HG03280 (cell line): ENCODE measurements around the gene VAPB.

Experiments
- ATAC-seq: cut with Tn5 transposase; IDR thresholded peaks from one replicate; pipeline ENCODE4 v1.9.1; 2021; ENCODE audit warnings: mild to moderate bottlenecking, moderate library complexity; ENCODE audit not compliant: unreplicated experiment

The VAPB gene

DNA sequence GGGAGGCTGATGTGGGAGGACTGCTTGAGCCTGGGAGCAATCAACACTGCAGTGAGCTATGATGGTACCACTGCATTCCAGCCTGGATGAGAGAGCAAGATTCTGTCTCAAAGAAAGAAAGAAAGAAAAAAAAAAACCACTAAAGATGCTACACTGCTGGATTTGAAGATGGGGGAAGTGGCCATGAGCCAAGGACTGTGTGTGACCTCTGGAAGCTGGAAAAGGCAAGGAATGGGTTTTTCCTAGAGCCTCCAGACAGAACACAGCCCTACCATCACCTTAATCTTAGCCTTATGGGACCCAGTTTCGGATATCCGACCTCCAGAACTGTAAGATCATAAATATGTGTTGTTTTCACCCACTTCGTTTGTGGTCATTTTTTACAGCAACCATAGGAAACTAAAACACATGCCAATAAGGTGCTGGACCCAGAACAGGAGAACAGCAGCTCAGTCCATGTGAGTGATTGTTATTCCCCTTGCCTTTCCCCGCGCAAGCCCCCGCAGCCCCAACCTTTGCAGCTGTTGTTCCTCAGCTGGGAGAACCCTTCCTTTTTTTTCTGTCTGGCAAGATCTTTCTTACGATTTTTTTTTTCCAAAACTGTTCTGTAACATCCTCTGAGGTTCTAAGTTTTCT is 11.1 kb upstream of the VAPB start:
- no peak for ATAC-seq

- ATAC-seq: no peak
Measured at GRCh38 chr20:58378704-58379103, 10.3 kb upstream of the VAPB start.

GRCh38 chr20:58381627-58382026 is 7.4 kb upstream of the VAPB start:
- no peak for ATAC-seq

DNA sequence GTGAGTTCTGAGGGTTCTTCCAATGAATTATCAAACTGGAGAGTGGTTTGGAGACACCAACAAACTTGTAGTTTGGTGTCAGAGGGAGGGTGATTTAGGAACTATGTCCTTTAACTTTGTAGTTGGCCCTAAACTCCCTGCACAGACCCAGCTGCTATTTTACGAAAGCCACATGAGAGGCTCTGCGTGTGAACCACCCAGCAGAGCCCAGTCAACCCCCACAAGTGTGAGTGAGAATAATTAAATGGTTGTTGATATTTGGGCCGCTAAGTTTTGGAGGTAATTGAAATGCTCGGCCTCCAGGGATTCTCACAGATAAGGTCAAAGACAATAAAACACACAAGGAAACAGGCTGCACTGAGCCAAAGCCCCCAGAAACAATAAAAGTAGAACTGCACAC is 6.9 kb upstream of the VAPB start:
- no peak for ATAC-seq

- ATAC-seq: no peak
Measured at GRCh38 chr20:58384821-58385220, 4.2 kb upstream of the VAPB start.

DNA sequence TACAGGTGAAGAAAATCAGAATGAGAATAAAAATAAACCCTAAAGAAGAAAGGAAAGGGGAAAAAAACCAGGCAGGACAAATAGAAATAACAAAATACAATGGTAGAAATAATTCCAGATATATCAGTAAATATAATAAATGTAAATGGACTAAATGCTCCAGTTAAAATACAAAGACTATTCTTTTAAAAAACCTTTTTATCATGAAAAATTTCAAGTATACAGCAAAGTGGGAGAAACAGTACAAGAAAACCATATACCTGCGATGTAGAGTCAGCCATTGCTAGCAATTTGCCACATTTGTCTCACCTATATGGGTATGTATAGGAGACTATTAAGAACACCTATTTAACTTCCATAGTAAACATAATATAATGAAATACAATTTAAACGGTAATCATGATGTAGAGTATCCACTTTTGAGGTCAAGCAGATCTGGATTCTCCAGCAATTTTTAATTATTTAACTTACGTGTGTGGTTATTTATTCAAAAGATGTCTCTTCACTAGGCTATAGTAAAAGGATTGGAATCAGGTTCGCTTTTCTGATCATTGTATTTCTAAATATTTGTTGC is 914 bp upstream of the VAPB start:
- ATAC-seq: no peak

GRCh38 chr20:58389324-58389967 is 417 bp downstream of the VAPB start:
- peak; percentile 39 for ATAC-seq

DNA sequence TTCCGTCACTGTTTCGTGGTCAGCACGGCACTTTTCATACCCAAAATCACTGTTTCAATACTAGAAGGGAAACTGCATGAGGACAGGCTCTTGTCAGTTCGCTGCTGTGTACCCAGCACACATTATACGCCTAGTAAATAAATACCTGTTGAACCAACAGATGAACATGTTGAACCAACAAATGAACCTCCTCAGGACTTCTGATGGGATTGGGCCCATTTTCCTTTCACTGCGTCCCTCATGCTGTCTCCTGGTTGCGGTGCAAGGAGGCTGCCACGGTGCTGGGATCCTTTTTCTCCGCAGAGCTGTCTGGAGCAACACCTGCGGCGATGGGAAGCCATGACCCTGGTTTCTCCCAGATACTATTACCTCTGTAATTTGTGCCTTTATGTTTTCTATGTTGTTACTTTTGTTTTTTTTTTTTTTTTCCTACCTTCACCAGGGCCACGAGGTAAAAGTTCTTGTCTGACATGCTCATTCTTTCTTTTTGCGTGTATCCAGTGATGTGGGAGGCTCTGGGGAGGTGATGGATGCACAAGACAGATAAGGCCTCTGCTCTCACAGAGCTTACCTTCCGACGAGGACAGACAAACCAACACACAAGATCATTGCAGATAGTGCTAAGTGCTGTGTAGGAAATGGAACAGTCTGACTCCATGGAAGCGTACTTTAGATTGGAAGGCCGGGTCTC is 1.1 kb downstream of the VAPB start:
- ATAC-seq: no peak

GRCh38 chr20:58390659-58391035 is 1.6 kb downstream of the VAPB start:
- ATAC-seq: no peak

- ATAC-seq: no peak
Measured at GRCh38 chr20:58392286-58392685, 3.3 kb downstream of the VAPB start.

GRCh38 chr20:58393299-58393698 is 4.3 kb downstream of the VAPB start:
- no peak for ATAC-seq

DNA sequence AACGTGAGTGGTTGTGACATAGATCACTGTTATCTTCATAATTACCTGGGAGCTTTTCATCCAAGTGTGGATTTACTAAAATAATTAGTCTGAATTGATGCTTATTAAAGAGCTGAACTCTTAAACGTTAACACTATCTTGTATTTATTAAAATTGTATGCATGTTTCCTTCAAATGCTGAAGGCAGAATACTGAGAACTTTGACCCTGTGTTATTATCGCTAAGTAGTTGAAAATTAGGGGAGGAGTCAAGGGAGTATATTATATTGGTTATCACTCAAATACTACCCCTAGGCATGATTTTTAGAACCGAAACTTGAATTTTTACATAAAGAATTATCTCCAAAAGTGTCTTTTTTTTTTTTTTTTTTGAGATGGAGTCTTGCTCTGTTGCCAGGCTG is 5.8 kb downstream of the VAPB start:
- ATAC-seq: no peak

GRCh38 chr20:58395604-58396003 is 6.6 kb downstream of the VAPB start:
- ATAC-seq: no peak

DNA sequence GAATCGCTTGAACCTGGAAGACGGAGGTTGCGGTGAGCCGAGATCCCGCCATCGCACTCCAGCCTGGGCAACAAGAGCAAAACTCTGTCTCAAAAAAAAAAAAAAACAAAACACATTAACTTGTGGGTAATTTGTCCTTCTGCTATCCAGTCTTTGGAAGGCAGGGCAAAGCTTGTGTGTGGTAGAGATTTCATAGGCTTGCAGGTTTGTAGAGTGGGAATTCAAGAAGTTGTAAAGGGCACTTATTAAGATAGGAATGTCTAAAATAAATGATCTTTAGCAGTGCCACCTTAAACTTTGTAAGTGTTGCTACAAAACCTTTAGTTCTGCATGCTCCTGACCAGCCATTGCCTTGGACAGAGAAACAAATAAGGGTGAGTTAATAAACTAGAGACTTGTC is 8.4 kb downstream of the VAPB start:
- no peak for ATAC-seq

DNA sequence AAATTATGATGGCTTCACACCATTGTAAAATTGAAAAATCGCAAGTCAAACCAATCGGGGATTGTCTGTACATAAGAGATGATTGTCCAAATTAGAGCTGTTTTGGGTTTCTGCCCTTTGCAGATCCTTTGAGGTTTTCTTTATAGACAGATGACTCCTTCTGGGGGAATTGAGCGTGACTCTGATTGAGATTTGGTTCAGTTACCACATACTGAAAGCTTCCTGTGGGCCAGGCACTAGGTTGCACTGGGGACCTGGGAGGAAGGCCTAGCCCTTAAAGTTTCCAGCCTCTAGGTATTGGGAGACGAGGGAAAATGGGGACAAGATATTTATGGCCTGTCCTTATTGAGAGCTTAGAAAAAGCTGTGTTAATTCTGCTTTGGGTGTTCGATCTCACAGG is 9.2 kb downstream of the VAPB start:
- ATAC-seq: no peak

- no peak for ATAC-seq
Measured at GRCh38 chr20:58399926-58400325, 10.9 kb downstream of the VAPB start.

DNA sequence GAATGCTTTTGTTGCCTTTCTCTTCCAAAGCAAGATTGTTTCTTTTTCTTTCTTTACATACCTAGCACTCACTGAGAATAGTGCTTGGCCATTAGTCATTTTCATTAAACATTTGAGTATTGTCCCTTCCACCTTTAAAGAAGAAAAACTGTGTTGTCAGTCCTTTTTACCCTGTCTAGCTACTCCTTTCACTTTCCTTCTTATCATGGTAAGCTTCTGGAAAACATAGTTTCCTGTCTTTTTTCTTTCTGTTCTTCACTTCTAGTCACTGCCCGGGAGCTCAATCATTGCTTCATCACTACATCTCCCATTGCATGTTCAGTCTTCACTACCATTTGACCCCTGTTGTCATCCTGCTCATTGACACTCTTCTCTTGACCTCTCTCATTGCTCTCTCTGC is 12.1 kb downstream of the VAPB start:
- ATAC-seq: no peak

DNA sequence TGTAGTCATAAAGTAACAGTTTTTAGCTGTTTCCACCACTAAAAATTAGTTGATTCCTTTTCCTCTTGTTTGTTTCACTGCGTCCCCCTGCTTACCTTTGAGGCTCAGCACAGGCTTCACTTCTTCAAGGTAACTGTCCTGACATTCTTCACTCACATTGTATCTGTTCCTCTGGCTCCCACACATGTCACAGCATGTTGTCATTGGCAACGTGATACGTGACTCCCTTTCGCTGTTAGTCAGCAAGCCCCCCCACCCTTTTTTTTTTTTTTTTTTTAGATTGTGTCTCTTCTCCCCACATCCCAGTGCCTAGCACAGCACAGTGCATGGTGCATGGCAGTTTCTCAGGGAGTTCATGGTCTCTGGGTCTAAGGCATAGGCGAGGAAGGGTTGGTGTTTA is 13.3 kb downstream of the VAPB start:
- ATAC-seq: no peak

DNA sequence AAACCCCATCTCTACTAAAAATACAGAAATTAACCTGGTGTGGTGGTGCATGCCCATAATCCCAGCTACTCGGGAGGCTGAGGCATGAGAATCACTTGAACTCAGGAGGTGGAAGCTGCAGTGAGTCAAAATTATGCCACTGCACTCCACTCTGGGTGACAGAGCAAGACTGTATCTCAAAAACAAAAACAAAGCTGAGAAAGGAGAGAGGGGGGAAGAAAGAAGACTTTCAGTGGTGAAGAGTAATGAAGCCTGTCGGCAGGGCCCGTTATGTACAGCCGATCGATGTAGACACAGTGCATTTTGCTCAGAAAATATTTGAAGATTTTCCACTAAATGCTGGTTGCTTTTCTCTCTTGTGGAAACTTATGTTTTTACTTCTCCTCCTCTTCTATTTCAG is 13.8 kb downstream of the VAPB start:
- no peak for ATAC-seq

DNA sequence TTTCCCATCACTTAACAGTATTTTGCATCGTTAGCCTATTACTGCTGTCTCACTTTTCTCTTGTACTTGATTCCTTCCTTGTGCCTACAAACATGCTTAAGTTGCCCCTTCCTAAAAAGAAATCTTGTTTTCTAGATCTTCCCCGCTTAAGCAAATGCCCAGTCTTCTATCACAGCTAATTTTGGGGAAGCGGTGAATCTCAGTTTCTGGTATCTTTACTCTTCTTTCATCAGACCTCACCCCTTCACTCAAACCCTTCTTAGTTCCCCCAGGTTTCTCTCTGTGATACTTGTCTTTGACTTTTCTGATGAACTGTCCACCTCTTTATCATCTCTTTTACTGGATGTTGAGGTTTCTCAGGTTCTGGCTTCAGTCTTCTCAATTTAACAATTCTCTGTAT is 14.2 kb downstream of the VAPB start:
- no peak for ATAC-seq

- ATAC-seq: no peak
Measured at GRCh38 chr20:58405504-58406291, 16.7 kb downstream of the VAPB start.
